ENCODE results near the gene ANKRD34A. TPM values are rescaled to one million over a fixed set of nuclear protein-coding genes. Genes with fewer than 3 reads are reported as not detected.

The ANKRD34A gene
- total and polyA plus RNA-seq, 2 of the 4 experiments (the other 2 are of a cell fraction), result 0.90 to 1.9 TPM

DNA sequence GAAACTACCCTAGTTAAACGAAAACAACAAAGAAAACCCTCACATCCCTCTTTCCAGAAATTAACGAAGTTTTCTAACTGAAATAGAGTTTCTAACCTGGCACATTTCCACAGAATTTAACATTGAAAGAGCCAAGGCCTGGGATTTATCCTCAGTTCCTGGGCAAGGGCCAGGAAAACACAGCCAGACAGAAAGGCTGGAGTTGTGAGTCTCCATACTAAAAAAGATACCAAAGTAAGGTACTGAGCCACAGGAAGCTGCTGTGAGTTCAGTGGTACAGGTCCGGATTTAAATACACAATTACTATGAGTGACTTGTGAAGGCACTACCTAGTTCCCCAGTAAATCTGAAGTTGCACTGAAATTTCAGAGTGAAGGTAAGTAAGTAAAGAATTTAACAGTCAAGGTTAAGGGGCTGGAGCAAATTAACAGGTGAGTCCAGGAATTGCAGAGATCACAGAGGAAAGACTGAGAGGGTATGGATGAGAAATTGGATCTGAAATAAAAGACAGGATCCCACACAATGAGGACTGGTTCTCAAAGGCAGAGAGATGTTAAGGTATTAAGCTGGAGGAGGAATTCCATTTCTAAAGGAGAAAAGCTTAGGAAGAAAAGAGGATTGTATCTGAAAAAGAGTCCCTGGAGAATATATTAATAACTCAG lies 7.5 kb downstream of the ANKRD34A start:
- H2BK5ac ChIP-seq (ENCODE audit: low read depth, low read length, poor library complexity, severe bottlenecking), result peak overlapping the region; percentile 98
- peak overlapping the region; percentile 35; the same call in 1 of the 2 replicates for H4K91ac ChIP-seq (ENCODE audit: insufficient read depth, low read depth, low read length)
- peak overlapping the region; percentile 63 for H2AK5ac ChIP-seq (ENCODE audit: low read depth, low read length)
- peak overlapping the region; percentile 39; the same call in 1 of the 2 replicates for H3K4ac ChIP-seq (ENCODE audit: low read depth, low read length)
- H3K56ac ChIP-seq (ENCODE audit: extremely low read depth, insufficient read depth, low read length), result peak overlapping the region; percentile 74
- H3K79me1 ChIP-seq (ENCODE audit: low read depth in 1 of 2, low read length in 2 of 2), result peaks cover 21 to 66% of the 10 kb centered on the region in 2 experiments
- peak overlapping the region; percentile 68 for H3K4me3 ChIP-seq (ENCODE audit: insufficient read depth, low read depth, low read length)
- dilution Hi-C loops (cut with HindIII; ENCODE audit: low sequenced_read_pairs, unreplicated experiment) (no loop called here), in situ Hi-C loops (cut with MboI; ENCODE audit: low sequenced_read_pairs) (no loop called here), intact Hi-C loops (cut with micrococcal nuclease) (loop anchor here (2.0 to 10.0 kb wide), 3 partner anchors 30 to 100 kb away; partner anchors contain the start of genes PIAS3 and RBM8A)
- H2BK20ac ChIP-seq (ENCODE audit: low read depth, low read length), result no peak overlapping the region
- TSS peak; percentile 69 for BruUV-seq (replicated peaks)
- peak overlapping the region; percentile 7 to 89 for H4K8ac ChIP-seq (ENCODE audit: low read depth in 2 of 2, low read length in 2 of 2)
- H3K14ac ChIP-seq (replicated peaks; ENCODE audit: low read depth, low read length), result peak overlapping the region; percentile 66
- peak overlapping the region; percentile 32; the same call in 1 of the 2 replicates for H3K18ac ChIP-seq (ENCODE audit: low read depth, low read length)
- ChIA-PET POLR2A (ENCODE audit: unreplicated experiment) (no interaction called here), CTCF (no interaction called here)
- H3K27ac ChIP-seq (ENCODE audit: insufficient read depth, low read length), result peak overlapping the region; percentile 94
- H2BK15ac ChIP-seq (ENCODE audit: low read depth, low read length), result peak overlapping the region; percentile 7; the same call in 1 of the 3 replicates
- H3K9ac ChIP-seq (ENCODE audit: low read depth, low read length), result peak overlapping the region; percentile 87
- peak overlapping the region; percentile 99 for H3K4me2 ChIP-seq (ENCODE audit: low read depth, low read length)
- TF ChIP-seq MAFK (IDR thresholded peaks at IDR 0.05; ENCODE audit: low read depth, low read length) (no peak), CEBPB (IDR thresholded peaks at IDR 0.05; ENCODE audit: low read depth, low read length) (no peak)
- peaks cover 13% of the 10 kb centered on the region; the same call in 1 of the 2 replicates for H3K9me1 ChIP-seq (ENCODE audit: insufficient read depth, low read length)
- peak overlapping the region; percentile 35 for H2AK9ac ChIP-seq (replicated peaks; ENCODE audit: low read depth, low read length, poor library complexity)
- H2AFZ ChIP-seq (replicated peaks; ENCODE audit: low read length, poor library complexity), result no peak overlapping the region
- ATAC-seq (ENCODE audit: low read depth), result no peak
- peak overlapping the region; percentile 5; the same call in 1 of the 2 replicates for H2BK120ac ChIP-seq (ENCODE audit: low read depth, low read length)
- peaks cover 15% of the 10 kb centered on the region; the same call in 1 of the 2 replicates for H4K20me1 ChIP-seq (ENCODE audit: insufficient read depth, low read length)
- no peaks in the 10 kb centered on the region for H3K27me3 ChIP-seq (ENCODE audit: control insufficient read depth, insufficient read depth, low read length)
- 0% methylated on average over 1 of the region's 3 CpGs; no CpG with 5 or more reads in 1 of the 2 experiments for WGBS, 2 experiments (ENCODE audit: extremely low coverage in 2 of 2, insufficient read length in 1 of 2)
- peak; percentile 38 for DNase-seq
- H3K9me3 ChIP-seq (ENCODE audit: control insufficient read depth, insufficient read depth, low read length), result no peaks in the 10 kb centered on the region
- peaks cover 2% of the 10 kb centered on the region; the same call in 1 of the 2 replicates for H3K36me3 ChIP-seq (ENCODE audit: control insufficient read depth, insufficient read depth, low read length)
- H3K4me1 ChIP-seq (ENCODE audit: control insufficient read depth, insufficient read depth, low read length), result peaks cover 13% of the 10 kb centered on the region
- H4K5ac ChIP-seq (ENCODE audit: low read depth, low read length), result peak overlapping the region; percentile 14
- H3K23ac ChIP-seq (ENCODE audit: low read depth, low read length), result peak overlapping the region; percentile 44; the same call in 1 of the 2 replicates

Data from IMR-90 (cell line).